PFSK-1 (cell line): Measurements from ENCODE around the gene SNRPN.

Experiments
- FOXP2 ChIP-seq: optimal IDR thresholded peaks from 2 replicates; pipeline ENCODE3; 2011; ENCODE audit warnings: borderline replicate concordance, control low read depth, inconsistent platforms; ENCODE audit not compliant: insufficient read depth; ENCODE audit errors: extremely low read length, extremely low read depth
- POLR2AphosphoS5 ChIP-seq: IDR thresholded peaks from 2 replicates; pipeline ENCODE4 v1.6.1; 2012; ENCODE audit warnings: low read depth, mild to moderate bottlenecking, control low read depth, low read length, moderate library complexity
- REST ChIP-seq, 2 experiments: IDR thresholded peaks; 2 replicates each; pipeline versions ENCODE4 v1.6.1 to v1.8.0; 2011 to 2012; ENCODE audit warnings: low read depth in 2 of 2, low read length in 2 of 2, control low read depth in 1 of 2, inconsistent platforms in 1 of 2, mild to moderate bottlenecking in 1 of 2, moderate library complexity in 1 of 2; ENCODE audit not compliant: insufficient read depth in 1 of 2
- SIN3A ChIP-seq: IDR thresholded peaks from 2 replicates; pipeline ENCODE4 v1.6.1; 2012; ENCODE audit warnings: mild to moderate bottlenecking, low read length, moderate library complexity, borderline replicate concordance; ENCODE audit not compliant: insufficient read depth
- TAF1 ChIP-seq: IDR thresholded peaks from 2 replicates; pipeline ENCODE4 v1.6.1; 2012; ENCODE audit warnings: low read length, control low read depth, borderline replicate concordance; ENCODE audit not compliant: insufficient read depth

- TF ChIP-seq TAF1: no peak
- TF ChIP-seq POLR2AphosphoS5: no peak
- no peak for TF ChIP-seq REST (IDR thresholded peaks at IDR 0.05; ENCODE audit: insufficient read depth in 1 of 2, low read depth in 2 of 2, low read length in 2 of 2)
- no peak for TF ChIP-seq SIN3A
- TF ChIP-seq FOXP2: no peak
These were observed 30.2 kb upstream of the SNRPN start for GRCh38 chr15:24924621-24925020.
